ENCODE results near the gene LBP.

The LBP gene

DNA sequence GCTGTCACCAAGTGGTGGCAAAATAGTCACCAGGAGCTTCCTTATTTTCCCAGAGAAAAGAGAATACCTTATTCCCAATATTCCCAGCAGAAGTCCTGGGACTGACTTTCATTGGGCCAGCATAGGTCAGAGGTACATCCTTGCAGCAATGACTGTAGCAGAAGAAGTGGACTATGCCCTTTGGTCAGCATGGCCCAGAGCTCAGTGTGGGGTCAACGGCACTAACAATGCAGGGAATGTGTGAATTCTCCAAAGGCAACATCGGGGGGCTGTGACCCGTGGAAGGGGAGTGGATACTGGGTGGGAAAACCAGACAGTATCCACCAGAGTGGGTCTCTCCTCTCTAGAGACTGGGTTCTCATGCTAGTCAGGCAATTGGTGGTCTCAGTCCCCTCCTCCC lies 15.6 kb upstream of the LBP start:
- TF ChIP-seq, protein P1, sequence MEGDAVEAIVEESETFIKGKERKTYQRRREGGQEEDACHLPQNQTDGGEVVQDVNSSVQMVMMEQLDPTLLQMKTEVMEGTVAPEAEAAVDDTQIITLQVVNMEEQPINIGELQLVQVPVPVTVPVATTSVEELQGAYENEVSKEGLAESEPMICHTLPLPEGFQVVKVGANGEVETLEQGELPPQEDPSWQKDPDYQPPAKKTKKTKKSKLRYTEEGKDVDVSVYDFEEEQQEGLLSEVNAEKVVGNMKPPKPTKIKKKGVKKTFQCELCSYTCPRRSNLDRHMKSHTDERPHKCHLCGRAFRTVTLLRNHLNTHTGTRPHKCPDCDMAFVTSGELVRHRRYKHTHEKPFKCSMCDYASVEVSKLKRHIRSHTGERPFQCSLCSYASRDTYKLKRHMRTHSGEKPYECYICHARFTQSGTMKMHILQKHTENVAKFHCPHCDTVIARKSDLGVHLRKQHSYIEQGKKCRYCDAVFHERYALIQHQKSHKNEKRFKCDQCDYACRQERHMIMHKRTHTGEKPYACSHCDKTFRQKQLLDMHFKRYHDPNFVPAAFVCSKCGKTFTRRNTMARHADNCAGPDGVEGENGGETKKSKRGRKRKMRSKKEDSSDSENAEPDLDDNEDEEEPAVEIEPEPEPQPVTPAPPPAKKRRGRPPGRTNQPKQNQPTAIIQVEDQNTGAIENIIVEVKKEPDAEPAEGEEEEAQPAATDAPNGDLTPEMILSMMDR (IDR thresholded peaks at IDR 0.05; ENCODE audit: insufficient read depth, low read length, poor library complexity, severe bottlenecking): no peak
- Histone ChIP-seq H3K36me3 (ENCODE audit: control insufficient read depth, insufficient read depth, low read length) (no peaks in the 10 kb centered on the region), H3K27me3 (replicated peaks; ENCODE audit: control insufficient read depth, insufficient read depth, low read length) (peaks cover 2% of the 10 kb centered on the region), H3K4me3 (replicated peaks; ENCODE audit: low read depth, low read length) (no peak overlapping the region)
- DNase-seq (ENCODE audit: extremely low read depth, insufficient read length): no peak

DNA sequence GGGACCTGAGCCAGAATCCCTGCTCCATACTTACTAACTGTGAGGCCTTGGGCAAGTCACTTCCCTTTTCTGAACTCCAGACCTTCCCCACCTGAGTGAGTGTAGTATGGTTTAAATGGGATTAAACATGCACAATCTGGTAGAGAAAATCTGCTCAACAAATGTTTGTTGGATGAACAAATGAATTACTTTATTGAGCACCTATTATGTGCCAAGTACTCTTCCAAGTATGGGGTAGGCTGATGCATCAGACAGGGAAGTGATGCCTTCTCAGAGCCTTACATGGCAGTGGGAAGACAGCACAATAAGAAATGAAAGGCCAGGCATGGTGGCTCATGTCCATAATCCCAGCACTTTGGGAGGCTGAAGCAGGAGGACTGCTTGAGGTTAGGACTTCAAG lies 15.0 kb upstream of the LBP start:
- H3K36me3 ChIP-seq (ENCODE audit: control insufficient read depth, insufficient read depth, low read length): no peaks in the 10 kb centered on the region
- TF ChIP-seq, protein P1 (IDR thresholded peaks at IDR 0.05; ENCODE audit: insufficient read depth, low read length, poor library complexity, severe bottlenecking): no peak
- no peak overlapping the region for H3K4me3 ChIP-seq (replicated peaks; ENCODE audit: low read depth, low read length)
- H3K27me3 ChIP-seq (replicated peaks; ENCODE audit: control insufficient read depth, insufficient read depth, low read length): peaks cover 2% of the 10 kb centered on the region
- DNase-seq (ENCODE audit: extremely low read depth, insufficient read length): no peak

DNA sequence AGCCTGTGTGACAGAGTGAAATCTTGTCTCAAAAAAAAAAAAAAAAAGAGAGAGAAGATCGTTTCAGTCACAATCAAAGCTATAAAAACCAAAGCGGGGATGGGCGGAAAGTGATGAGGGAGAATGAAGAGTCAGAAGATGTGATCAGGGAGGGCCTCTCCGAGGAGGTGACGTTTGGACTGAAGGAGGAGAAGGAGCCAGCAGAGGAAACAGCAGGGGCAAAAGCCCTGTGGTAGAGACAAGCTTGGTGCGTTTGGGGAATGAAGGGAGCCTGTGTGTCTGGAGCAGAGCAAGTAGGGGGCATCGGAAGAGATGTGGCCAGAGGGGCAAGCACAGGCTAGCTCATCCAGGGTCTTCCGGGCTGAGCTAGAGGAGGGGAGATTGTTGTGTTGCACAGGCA lies 14.5 kb upstream of the LBP start:
- peaks cover 2% of the 10 kb centered on the region for H3K27me3 ChIP-seq (replicated peaks; ENCODE audit: control insufficient read depth, insufficient read depth, low read length)

DNA sequence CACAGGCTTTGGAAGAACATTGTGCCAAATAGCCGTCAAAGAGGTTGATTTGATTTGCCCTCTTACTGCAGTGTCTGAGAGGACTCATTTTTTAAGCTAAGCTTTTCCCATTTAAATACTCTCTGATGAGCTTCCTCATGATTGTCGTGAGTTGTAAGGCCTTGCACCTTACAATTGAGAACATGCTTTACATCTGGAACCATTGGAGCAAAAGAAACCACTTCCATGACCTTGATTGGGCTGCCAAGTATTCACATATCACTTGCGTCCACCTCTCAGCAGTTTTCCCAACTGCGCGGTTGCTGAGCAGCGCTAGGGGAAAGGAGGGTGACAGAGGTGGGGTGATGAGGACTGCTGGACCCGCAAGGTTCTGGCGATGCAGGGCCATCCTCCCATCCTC lies 12.3 kb upstream of the LBP start:
- TF ChIP-seq, protein P1 (IDR thresholded peaks at IDR 0.05; ENCODE audit: insufficient read depth, low read length, poor library complexity, severe bottlenecking): no peak
- Histone ChIP-seq H3K36me3 (ENCODE audit: control insufficient read depth, insufficient read depth, low read length) (no peaks in the 10 kb centered on the region), H3K4me3 (replicated peaks; ENCODE audit: low read depth, low read length) (no peak overlapping the region), H3K27me3 (replicated peaks; ENCODE audit: control insufficient read depth, insufficient read depth, low read length) (peaks cover 2% of the 10 kb centered on the region)
- no peak for DNase-seq (ENCODE audit: extremely low read depth, insufficient read length)

More for the DNA sequence above, 14.5 kb upstream of the LBP start:
- Histone ChIP-seq H3K36me3 (ENCODE audit: control insufficient read depth, insufficient read depth, low read length) (no peaks in the 10 kb centered on the region), H3K4me3 (replicated peaks; ENCODE audit: low read depth, low read length) (no peak overlapping the region)
- no peak for DNase-seq (ENCODE audit: extremely low read depth, insufficient read length)
- TF ChIP-seq, protein P1 (IDR thresholded peaks at IDR 0.05; ENCODE audit: insufficient read depth, low read length, poor library complexity, severe bottlenecking): no peak

DNA sequence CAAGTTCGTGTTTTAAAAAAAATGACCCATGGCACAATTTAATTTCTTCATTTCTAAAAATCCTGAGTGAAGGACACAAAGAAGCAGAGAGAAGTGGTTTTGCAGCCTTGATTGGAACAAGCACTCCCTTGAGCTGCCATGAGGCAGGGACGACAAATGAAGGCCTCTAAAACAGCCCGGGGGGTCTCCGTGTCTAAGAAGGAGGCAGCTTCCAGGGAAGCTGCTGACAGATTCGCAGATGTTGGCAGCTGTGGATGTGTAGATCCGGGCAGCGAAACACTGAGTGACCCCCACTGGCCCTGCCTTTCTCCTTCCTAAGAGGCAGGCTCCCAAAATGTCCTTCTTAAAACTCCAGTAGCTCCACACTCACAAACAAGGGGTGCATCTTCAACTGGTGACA lies 9.6 kb upstream of the LBP start:
- Histone ChIP-seq H3K27me3 (replicated peaks; ENCODE audit: control insufficient read depth, insufficient read depth, low read length) (peaks cover 2% of the 10 kb centered on the region), H3K4me3 (replicated peaks; ENCODE audit: low read depth, low read length) (no peak overlapping the region), H3K36me3 (ENCODE audit: control insufficient read depth, insufficient read depth, low read length) (no peaks in the 10 kb centered on the region)
- no peak for DNase-seq (ENCODE audit: extremely low read depth, insufficient read length)
- TF ChIP-seq, protein P1 (IDR thresholded peaks at IDR 0.05; ENCODE audit: insufficient read depth, low read length, poor library complexity, severe bottlenecking): no peak

DNA sequence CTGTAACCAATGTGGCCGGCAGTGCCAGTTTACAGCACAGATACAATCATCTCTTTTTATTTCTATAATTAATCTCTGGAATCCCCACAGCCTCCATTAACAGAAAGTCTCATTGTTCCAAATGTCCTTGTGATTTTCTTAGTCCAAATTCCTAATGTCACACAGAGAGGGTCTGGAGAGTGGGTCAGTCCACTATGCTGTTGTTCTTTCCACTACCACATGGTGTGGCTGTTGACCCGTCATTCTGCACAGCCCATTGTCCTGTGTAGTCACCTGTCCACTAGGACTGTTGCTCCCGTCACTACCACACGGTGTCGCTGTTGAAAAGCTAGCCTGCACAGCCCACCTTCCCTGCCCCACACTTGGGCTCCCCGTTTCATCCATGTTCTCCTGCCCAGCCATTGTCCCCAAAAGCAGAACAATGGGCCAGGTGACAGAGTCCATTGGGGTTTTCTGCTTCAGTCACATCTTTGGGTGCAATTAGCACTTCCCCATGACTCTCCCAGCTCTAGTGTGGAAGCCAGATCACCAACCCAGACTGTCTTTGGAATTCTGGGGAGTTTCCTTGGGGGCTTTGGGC lies 8.6 kb upstream of the LBP start:
- Histone ChIP-seq H3K4me3 (replicated peaks; ENCODE audit: low read depth, low read length) (no peak overlapping the region), H3K27me3 (replicated peaks; ENCODE audit: control insufficient read depth, insufficient read depth, low read length) (peaks cover under 1% of the 10 kb centered on the region), H3K36me3 (ENCODE audit: control insufficient read depth, insufficient read depth, low read length) (no peaks in the 10 kb centered on the region)
- no peak for DNase-seq (ENCODE audit: extremely low read depth, insufficient read length)
- TF ChIP-seq, protein P1 (IDR thresholded peaks at IDR 0.05; ENCODE audit: insufficient read depth, low read length, poor library complexity, severe bottlenecking): peak; percentile 31

All from GM06990 (cell line).